DMS153 (cell line): Measurements from ENCODE around the gene NEDD4L.
"Not testable (repeated sequence)": the region's sequence is repeated elsewhere in the genome, so short reads cannot be mapped to it uniquely, and the experiment has no call there.

Experiments used
- DNase-seq: peaks from one replicate; lab custom pipeline; 2025; lab: John Stamatoyannopoulos, UW

The NEDD4L gene

GRCh38 chr18:58418361-58418760 is 374.3 kb downstream of the NEDD4L start:
- no peak for DNase-seq

GRCh38 chr18:58419587-58420199 is 375.7 kb downstream of the NEDD4L start:
- no peak for DNase-seq

DNA sequence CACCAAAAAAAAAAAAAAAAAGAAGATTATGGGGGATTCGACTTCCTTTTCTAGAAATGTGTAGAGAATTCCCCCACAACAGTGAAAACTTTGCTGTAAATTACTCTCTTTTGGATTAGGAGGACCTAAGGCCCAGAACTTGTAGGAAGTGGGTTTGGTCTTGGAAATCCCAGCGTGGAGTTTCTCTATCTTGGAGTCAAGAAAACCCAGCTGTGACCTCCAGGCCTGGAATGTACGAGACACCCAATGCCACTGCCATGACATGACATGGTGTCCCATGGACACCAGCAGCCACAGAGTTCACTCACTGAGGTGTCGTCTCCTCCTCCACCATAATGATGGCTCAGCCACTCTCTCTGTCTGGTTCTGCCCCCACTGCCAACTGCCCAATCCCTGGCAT is 382.6 kb downstream of the NEDD4L start:
- no peak for DNase-seq

DNA sequence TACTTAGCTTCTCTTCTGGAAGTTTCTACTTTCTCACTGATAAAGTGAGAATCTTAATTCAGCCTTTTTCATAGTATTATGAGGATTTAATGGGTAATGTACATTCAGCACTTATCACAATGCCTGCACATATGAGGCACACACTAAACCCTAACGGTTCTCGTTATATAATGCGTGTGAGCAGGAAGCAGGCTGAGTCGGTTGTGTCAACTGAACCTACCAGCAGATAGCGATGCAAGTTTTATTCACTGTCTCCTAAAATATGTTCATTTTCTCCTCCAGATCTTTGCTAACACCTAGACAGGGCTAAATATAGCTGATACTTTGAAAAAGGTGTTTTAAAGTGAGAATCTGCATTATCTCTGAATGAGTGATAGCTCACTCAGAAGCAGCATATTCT is 383.3 kb downstream of the NEDD4L start:
- no peak for DNase-seq

GRCh38 chr18:58429442-58429841 is 385.4 kb downstream of the NEDD4L start:
- DNase-seq = no peak

DNA sequence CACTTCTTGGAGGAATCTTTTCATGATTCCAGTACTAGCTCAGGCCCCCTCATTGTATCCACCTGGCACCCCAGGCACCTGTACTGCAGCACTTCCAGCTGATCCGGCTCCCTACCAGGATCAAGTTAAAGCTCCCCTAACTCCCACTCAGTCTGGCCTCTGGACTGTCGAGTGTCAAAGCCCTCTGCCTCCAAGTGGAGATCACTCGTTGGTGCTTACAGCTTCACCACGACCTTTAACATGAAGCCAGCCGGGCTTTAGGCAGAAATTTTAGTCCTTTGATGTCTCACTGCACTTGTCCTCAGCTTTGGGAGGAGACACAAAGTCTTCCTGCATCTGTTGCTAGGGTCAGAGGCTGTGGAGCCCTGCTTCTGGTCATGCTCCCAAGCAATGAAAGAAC is 387.2 kb downstream of the NEDD4L start:
- no peak for DNase-seq

DNA sequence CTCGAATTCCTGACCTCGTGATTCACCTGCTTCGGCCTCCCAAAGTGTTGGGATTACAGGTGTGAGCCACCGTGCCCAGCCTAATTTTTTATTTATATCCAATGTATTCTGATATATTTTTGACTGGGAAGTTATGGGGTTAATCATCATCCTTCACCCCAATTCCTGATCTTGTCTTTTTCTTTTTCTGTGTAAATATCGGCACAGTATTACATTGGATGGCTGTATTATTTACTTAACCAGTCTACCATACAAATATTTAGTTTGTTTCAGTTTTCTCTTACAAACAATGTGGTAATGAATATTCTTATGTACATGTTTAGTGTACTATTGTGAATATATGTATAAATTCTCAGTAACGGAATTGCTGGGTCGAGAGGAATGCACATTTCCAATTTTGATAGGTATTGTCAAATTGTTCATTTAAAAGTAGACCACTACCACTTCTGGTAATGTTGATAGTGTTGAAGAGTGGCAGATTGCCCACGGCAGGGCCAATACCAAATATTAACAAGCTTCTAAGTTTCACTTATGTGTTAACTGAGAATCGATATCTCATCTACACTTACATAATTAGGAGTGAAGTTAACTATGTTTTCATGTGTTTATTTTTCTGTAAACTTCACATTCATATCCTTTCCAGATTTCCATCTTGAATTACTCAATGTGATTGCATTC is 388.2 kb downstream of the NEDD4L start:
- DNase-seq = no peak

GRCh38 chr18:58435221-58436005 is 391.4 kb downstream of the NEDD4L start:
- not testable (repeated sequence) for DNase-seq

- no peak for DNase-seq
Measured at GRCh38 chr18:58438161-58438957, 394.3 kb downstream of the NEDD4L start.

DNA sequence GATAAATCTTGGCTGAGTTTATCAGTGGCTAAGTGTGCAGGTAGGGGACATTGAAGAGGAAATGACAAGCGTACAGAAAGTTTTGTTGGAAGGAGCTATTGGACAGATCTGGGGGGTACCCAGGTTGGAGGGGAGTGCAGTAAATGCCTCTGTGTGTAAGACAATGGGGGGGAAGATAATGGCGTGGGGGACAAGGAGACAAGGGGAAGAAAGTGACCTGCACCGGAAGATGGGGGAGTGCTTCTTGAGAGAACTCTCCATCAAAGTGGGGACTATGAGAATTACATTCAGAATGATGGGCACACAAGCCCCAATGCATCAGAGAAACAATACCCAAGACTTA is 394.9 kb downstream of the NEDD4L start:
- DNase-seq = no peak

DNA sequence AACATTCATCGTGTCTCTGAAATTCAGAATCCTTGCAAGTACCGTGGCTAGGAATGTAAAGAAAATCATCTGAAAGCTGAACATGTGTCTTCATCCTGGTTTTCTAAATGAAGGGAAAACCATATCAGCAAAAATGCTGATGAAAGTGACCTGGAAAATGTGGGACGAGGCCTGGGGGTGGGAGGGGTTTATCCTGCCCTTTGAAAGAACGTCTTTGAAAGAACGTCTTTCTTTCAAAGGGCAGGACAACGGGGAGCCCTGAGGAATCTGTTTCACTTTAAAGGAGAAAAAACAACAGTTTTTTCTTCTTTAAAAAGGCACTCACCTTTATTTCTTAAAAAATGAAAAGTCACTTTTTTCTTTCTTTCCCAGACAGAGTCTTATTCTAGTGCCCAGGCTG is 399.6 kb downstream of the NEDD4L start:
- no peak for DNase-seq

GRCh38 chr18:58446391-58447060 is 402.5 kb downstream of the NEDD4L start:
- DNase-seq = no peak

DNA sequence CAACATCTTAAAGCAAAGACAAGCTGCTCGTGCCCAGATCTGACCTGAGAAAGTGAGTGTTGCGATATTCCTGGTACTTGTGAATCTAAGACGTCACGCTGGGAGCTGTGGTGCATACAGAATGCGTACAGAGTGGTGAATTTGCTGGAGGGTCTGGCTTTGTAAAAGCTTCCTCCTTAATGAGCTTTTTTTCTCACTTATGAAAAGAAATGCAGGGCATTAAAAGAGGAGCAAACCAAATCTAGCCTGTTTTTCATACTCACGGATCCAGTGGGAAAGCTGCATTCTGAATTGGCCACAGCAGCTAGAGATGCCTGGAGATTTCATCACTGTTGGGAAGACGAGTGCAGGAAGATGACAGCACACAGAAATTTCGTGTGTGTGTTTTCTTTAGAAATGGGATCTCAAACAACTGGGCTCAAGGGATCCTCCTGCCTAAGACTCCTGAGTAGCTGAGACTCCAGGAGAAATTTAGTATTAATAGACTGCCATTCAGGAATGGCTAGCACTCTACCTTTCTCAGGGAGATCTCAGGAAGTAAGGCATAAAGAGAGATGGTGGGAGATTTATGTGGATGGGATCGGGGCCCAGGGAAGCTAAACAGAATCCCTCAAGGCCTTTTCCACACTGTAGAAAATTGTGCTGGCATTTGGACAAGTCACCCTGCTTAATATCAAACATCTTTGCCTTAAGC is 403.5 kb downstream of the NEDD4L start:
- no peak for DNase-seq

DNA sequence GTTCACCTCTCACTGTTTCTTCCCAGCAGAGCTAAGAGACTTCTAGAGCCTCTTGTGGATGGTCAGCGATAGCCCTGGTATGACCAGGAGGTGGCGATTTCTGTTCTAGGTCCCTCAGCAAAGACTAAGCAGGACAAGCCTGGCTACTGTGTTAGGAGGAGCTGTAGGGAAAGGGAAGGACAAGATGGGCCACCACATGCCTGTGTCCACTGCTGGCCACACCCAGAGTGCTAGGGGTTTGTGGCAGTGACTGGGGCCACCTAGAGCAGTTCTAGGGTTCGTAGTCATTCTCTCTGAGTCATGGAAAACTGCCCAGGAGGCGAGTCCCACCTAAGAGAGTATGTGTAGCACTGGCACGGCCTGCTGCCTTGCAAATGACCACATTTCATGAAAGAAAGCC is 405.4 kb downstream of the NEDD4L start:
- no peak for DNase-seq
